HCT116 (cell line): ENCODE data around the gene SPATA1. TPM values are rescaled to one million over a fixed set of nuclear protein-coding genes. Genes with fewer than 3 reads are reported as not detected.

ENCODE experiments used
- ATAC-seq: fragments of 200-7000 bp; cut with Tn5 transposase; 2 replicates; pipeline ENCODE4 v1.9.1; 2020; ENCODE audit warnings: mild to moderate bottlenecking, moderate library complexity
- BruUV-seq: library from RNA; stranded (reverse); fragments of 400-500 nt; replicated peaks from 2 replicates; lab custom pipeline; 2021; lab: Mats Ljungman, UMichigan
- CTCF ChIA-PET: fragments of 300-600 bp; sonication (Branson Sonifier 250); formaldehyde crosslinking; loops from one replicate; lab custom pipeline; 2021; ENCODE audit warnings: antibody characterized with exemption; lab: Charles Lee
- POLR2A ChIA-PET: fragments of 300-600, 350-600 bp; sonication (Branson Sonifier 250); formaldehyde crosslinking; loops from one replicate; lab custom pipeline; 2021; ENCODE audit warnings: antibody characterized with exemption; lab: Charles Lee
- RAD21 ChIA-PET, 2 experiments: fragments of 300-600 bp; sonication (Branson Sonifier 250); formaldehyde crosslinking; loops; one replicate each; lab custom pipeline; 2023; ENCODE audit warnings: low total read pairs in 2 of 2; ENCODE audit not compliant: uncharacterized antibody in 2 of 2, unreplicated experiment in 2 of 2, low non-redundant PET in 1 of 2; lab: Charles Lee
- DNase-seq: peaks from one replicate; pipeline ENCODE4 v3.0.0-alpha.2; 2010; ENCODE audit warnings: low read depth, low spot score
- H2AFZ ChIP-seq: fragments of 200-600 bp; shearing (Covaris generic), sonication (generic); 2 replicates; pipeline ENCODE4 v1.6.1; 2017; ENCODE audit warnings: low read depth, mixed run types, mixed read lengths, antibody characterized with exemption, low read length; ENCODE audit not compliant: poor library complexity, severe bottlenecking
- H3K27ac ChIP-seq: 2 replicates; pipeline ENCODE4 v1.5.1; 2012; ENCODE audit warnings: low read depth, low read length
- H3K27me3 ChIP-seq: fragments of 200-600 bp; sonication (generic); 2 replicates; pipeline ENCODE4 v1.6.1; 2016; ENCODE audit warnings: mixed run types, low read length, mixed read lengths; ENCODE audit not compliant: insufficient read depth
- H3K36me3 ChIP-seq, 2 experiments: fragments of 200-500 bp in 1 of 2; fragments of 200-600 bp in 1 of 2; sonication (Bioruptor generic) in 1 of 2; sonication (generic) in 1 of 2; 2 replicates each; pipeline versions ENCODE4 v1.5.1 to v1.6.1; 2014 to 2016; ENCODE audit warnings: low read length in 2 of 2, inconsistent platforms in 1 of 2, mixed read lengths in 1 of 2, mixed run types in 1 of 2; ENCODE audit not compliant: insufficient read depth in 2 of 2, control insufficient read depth in 1 of 2
- H3K4me1 ChIP-seq, 2 experiments: fragments of 200-600 bp in 1 of 2; sonication (generic) in 1 of 2; 2 replicates each; pipeline versions ENCODE4 v1.5.1 to v1.6.1; 2012 to 2017; ENCODE audit warnings: low read length in 2 of 2, inconsistent platforms in 1 of 2, mild to moderate bottlenecking in 1 of 2, mixed read lengths in 1 of 2, mixed run types in 1 of 2, moderate library complexity in 1 of 2; ENCODE audit not compliant: insufficient read depth in 2 of 2, control insufficient read depth in 1 of 2
- H3K4me2 ChIP-seq: fragments of 200-600 bp; sonication (generic); 2 replicates; pipeline ENCODE4 v1.6.1; 2017; ENCODE audit warnings: mixed run types, low read length, mixed read lengths
- H3K4me3 ChIP-seq, 2 experiments: fragments of 200-600 bp in 1 of 2; sonication (generic) in 1 of 2; replicated peaks in 1 of 2; 2 replicates each; pipeline ENCODE4 v1.5.1; 2011 to 2016; ENCODE audit warnings: low read length in 2 of 2, control low read depth in 1 of 2, low read depth in 1 of 2, mild to moderate bottlenecking in 1 of 2, mixed read lengths in 1 of 2, mixed run types in 1 of 2
- H3K79me2 ChIP-seq: fragments of 200-600 bp; sonication (generic); 2 replicates; pipeline ENCODE4 v1.6.1; 2017; ENCODE audit warnings: mild to moderate bottlenecking, mixed run types, low read length, moderate library complexity, mixed read lengths; ENCODE audit not compliant: insufficient read depth
- H3K9ac ChIP-seq: fragments of 200-600 bp; sonication (generic); 2 replicates; pipeline ENCODE4 v1.6.1; 2016; ENCODE audit warnings: low read length, mixed read lengths
- H3K9me2 ChIP-seq: fragments of 200-600 bp; sonication (generic), shearing (Covaris generic); 2 replicates; pipeline ENCODE4 v1.6.1; 2017; ENCODE audit warnings: mixed run types, mild to moderate bottlenecking, moderate library complexity; ENCODE audit not compliant: insufficient read depth
- H3K9me3 ChIP-seq, 2 experiments: fragments of 200-500 bp in 1 of 2; fragments of 200-600 bp in 1 of 2; sonication (Bioruptor generic) in 1 of 2; sonication (generic) in 1 of 2; 2 replicates each; pipeline ENCODE4 v1.6.1; 2014 to 2017; ENCODE audit warnings: low read length in 2 of 2, mixed read lengths in 2 of 2, inconsistent platforms in 1 of 2, low read depth in 1 of 2, mild to moderate bottlenecking in 1 of 2, mixed run types in 1 of 2, moderate library complexity in 1 of 2; ENCODE audit not compliant: control insufficient read depth in 1 of 2, insufficient read depth in 1 of 2
- H4K20me1 ChIP-seq: fragments of 200-600 bp; sonication (generic), shearing (Covaris generic); 2 replicates; pipeline ENCODE4 v1.6.1; 2017; ENCODE audit warnings: mixed run types, mild to moderate bottlenecking, moderate library complexity; ENCODE audit not compliant: insufficient read depth
- CBX3 ChIP-seq: IDR thresholded peaks from 2 replicates; pipeline ENCODE4 v1.6.1; 2012; ENCODE audit warnings: low read depth
- ELF1 ChIP-seq: IDR thresholded peaks from 2 replicates; pipeline ENCODE4 v1.6.1; 2012; ENCODE audit warnings: low read depth, borderline replicate concordance
- EZH2 ChIP-seq: fragments of 200-600 bp; sonication (generic); IDR thresholded peaks from 2 replicates; pipeline ENCODE4 v1.6.1; 2017; ENCODE audit warnings: antibody characterized with exemption, mixed run types
- FOSL1 ChIP-seq: IDR thresholded peaks from 2 replicates; pipeline ENCODE4 v1.6.1; 2012; ENCODE audit warnings: low read depth
- JUND ChIP-seq: IDR thresholded peaks from 2 replicates; pipeline ENCODE4 v1.6.1; 2012
- MAX ChIP-seq: IDR thresholded peaks from 2 replicates; pipeline ENCODE4 v1.6.1; 2012
- YY1 ChIP-seq: IDR thresholded peaks from 2 replicates; pipeline ENCODE4 v1.6.1; 2011; ENCODE audit warnings: low read length, low read depth, moderate library complexity, mild to moderate bottlenecking; ENCODE audit not compliant: insufficient replicate concordance; ENCODE audit errors: extremely low read depth
- ZBTB33 ChIP-seq: IDR thresholded peaks from 2 replicates; pipeline ENCODE4 v1.6.1; 2011; ENCODE audit warnings: mild to moderate bottlenecking, low read length, moderate library complexity; ENCODE audit not compliant: insufficient replicate concordance; ENCODE audit errors: extremely low read depth
- intact Hi-C: fragments of 100-400 bp; cut with micrococcal nuclease; formaldehyde crosslinking; loops from 2 replicates; pipeline ENCODE4 v1.10.0; 2022
- total RNA-seq: library from RNA; stranded (reverse); gene quantifications from one replicate; pipeline ENCODE4 v1.2.1, GENCODE V29; 2021; ENCODE audit not compliant: unreplicated experiment

Gene SPATA1
- total RNA-seq, 1 experiment from 2014 or later = 3.1 TPM

GRCh38 chr1:84489766-84490165 lies 16.4 kb upstream of the SPATA1 start (continued):
- no peak for TF ChIP-seq JUND
- TF ChIP-seq ZBTB33 = no peak
- TF ChIP-seq MAX = no peak
- TF ChIP-seq YY1 = no peak
- TF ChIP-seq CBX3 = no peak
- no peak for TF ChIP-seq FOSL1
- TF ChIP-seq ELF1 = no peak

GRCh38 chr1:84492726-84493125 lies 13.5 kb upstream of the SPATA1 start:
- CTCF ChIA-PET = no interaction called here
- H2AFZ ChIP-seq = no peak overlapping the region
- no peak for DNase-seq
- no peak overlapping the region for H3K9ac ChIP-seq
- no peak for TF ChIP-seq JUND
- no peak for TF ChIP-seq FOSL1
- TF ChIP-seq EZH2 = no peak
- TF ChIP-seq, all 23 proteins: peak for 0
- intact Hi-C loops = loop anchor here (5.0 kb wide), 1 partner anchor 350 kb away; the partner anchor contains the start of gene PRKACB
- H3K27me3 ChIP-seq = no peaks in the 10 kb centered on the region
- H3K4me1 ChIP-seq = no peaks in the 10 kb centered on the region
- no peaks in the 10 kb centered on the region for H3K9me3 ChIP-seq
- H3K27ac ChIP-seq = no peak overlapping the region
- ATAC-seq = no peak
- ChIA-PET RAD21 (no interaction called here), POLR2A (no interaction called here)
- peaks cover 48 to 74% of the 10 kb centered on the region in 2 experiments for H3K36me3 ChIP-seq
- H4K20me1 ChIP-seq = peaks cover 5% of the 10 kb centered on the region; the same call in 1 of the 2 replicates
- no peaks in the 10 kb centered on the region for H3K9me2 ChIP-seq
- H3K4me3 ChIP-seq = no peak overlapping the region
- BruUV-seq = no TSS peak
- H3K4me2 ChIP-seq = no peak overlapping the region
- peaks cover 68% of the 10 kb centered on the region for H3K79me2 ChIP-seq
